GM12878 (cell line): ENCODE measurements around the gene TMEM91. TPM values are rescaled to one million over a fixed set of nuclear protein-coding genes. Genes with fewer than 3 reads are reported as not detected.
A peak's percentile ranks its signal among the peaks of the same experiment; 100 is the strongest.

ENCODE experiments used
- BHLHE40 ChIP-seq, 2 experiments: fragments of 450-650 bp in 1 of 2; IDR thresholded peaks; 2 replicates each; pipeline ENCODE4 v1.6.1; 2011 to 2017; ENCODE audit warnings: low read depth in 2 of 2, borderline replicate concordance in 1 of 2, improper control_type of control experiment in 1 of 2, low read length in 1 of 2, mild to moderate bottlenecking in 1 of 2
- CHD4 ChIP-seq: fragments of 200-600 bp; sonication (generic); IDR thresholded peaks from 2 replicates; pipeline ENCODE4 v1.6.1; 2016; ENCODE audit warnings: mild to moderate bottlenecking
- CREB1 ChIP-seq: IDR thresholded peaks from 2 replicates; pipeline ENCODE4 v1.6.1; 2012; ENCODE audit warnings: low read depth, mild to moderate bottlenecking, inconsistent platforms
- CTCF ChIP-seq, 3 experiments: IDR thresholded peaks in 2 of 3; conservative IDR thresholded peaks in 1 of 3; 2 replicates each; pipeline ENCODE4 v1.5.1; 2011; ENCODE audit warnings: low read depth in 3 of 3, low read length in 3 of 3, mild to moderate bottlenecking in 3 of 3, control low read depth in 2 of 3, moderate library complexity in 2 of 3, inconsistent platforms in 1 of 3, mixed read lengths in 1 of 3; ENCODE audit not compliant: control insufficient read depth in 2 of 3, insufficient read depth in 1 of 3; ENCODE audit errors: extremely low read depth in 1 of 3
- EGR1 ChIP-seq, 2 experiments: IDR thresholded peaks; 1 replicate in 1 of 2; 2 replicates in 1 of 2; pipeline ENCODE4 v1.6.1; 2011 to 2012; ENCODE audit warnings: low read depth in 2 of 2, low read length in 2 of 2, borderline replicate concordance in 1 of 2, mild to moderate bottlenecking in 1 of 2, moderate library complexity in 1 of 2
- ETV6 ChIP-seq, 2 experiments: fragments of 450-650 bp in 1 of 2; IDR thresholded peaks in 1 of 2; conservative IDR thresholded peaks in 1 of 2; 2 replicates each; pipeline ENCODE4 v1.6.1; 2014; ENCODE audit warnings: antibody characterized with exemption in 1 of 2, borderline replicate concordance in 1 of 2, low read depth in 1 of 2, mild to moderate bottlenecking in 1 of 2, moderate library complexity in 1 of 2
- HDAC6 ChIP-seq: fragments of 200-600 bp; sonication (generic); IDR thresholded peaks from one replicate; pipeline ENCODE4 v1.8.0; 2017; ENCODE audit warnings: antibody characterized with exemption; ENCODE audit not compliant: unreplicated experiment
- IKZF2 ChIP-seq, 2 experiments: fragments of 450-650 bp; IDR thresholded peaks; 2 replicates each; pipeline ENCODE4 v1.6.1; 2017; ENCODE audit warnings: mild to moderate bottlenecking in 2 of 2, moderate library complexity in 2 of 2
- KDM1A ChIP-seq: fragments of 200-600 bp; sonication (generic); IDR thresholded peaks from 2 replicates; pipeline ENCODE4 v1.6.1; 2016; ENCODE audit warnings: borderline replicate concordance
- MLLT1 ChIP-seq: fragments of 450-650 bp; IDR thresholded peaks from 2 replicates; pipeline ENCODE4 v1.6.1; 2016; ENCODE audit warnings: mild to moderate bottlenecking
- MYB ChIP-seq: fragments of 150-350 bp; IDR thresholded peaks from 2 replicates; pipeline ENCODE4 v1.6.1; 2014; ENCODE audit warnings: mild to moderate bottlenecking, low read depth, low read length, borderline replicate concordance
- NBN ChIP-seq: fragments of 450-650 bp; IDR thresholded peaks from 2 replicates; pipeline ENCODE4 v1.6.1; 2016
- NFIC ChIP-seq: IDR thresholded peaks from 2 replicates; pipeline ENCODE4 v1.6.1; 2012; ENCODE audit warnings: low read depth, mild to moderate bottlenecking, inconsistent platforms, low read length, moderate library complexity
- NR2F1 ChIP-seq: fragments of 450-650 bp; conservative IDR thresholded peaks from 2 replicates; pipeline ENCODE4 v1.6.1; 2017; ENCODE audit warnings: mild to moderate bottlenecking
- PAX8 ChIP-seq: fragments of 450-650 bp; IDR thresholded peaks from 2 replicates; pipeline ENCODE4 v1.6.1; 2017; ENCODE audit warnings: mild to moderate bottlenecking, moderate library complexity
- RCOR1 ChIP-seq: conservative IDR thresholded peaks from 2 replicates; pipeline ENCODE4 v1.6.1; 2012; ENCODE audit warnings: low read depth, low read length, improper control_type of control experiment
- RUNX3 ChIP-seq: IDR thresholded peaks from 2 replicates; pipeline ENCODE4 v1.6.1; 2012; ENCODE audit warnings: low read length, inconsistent platforms
- SMAD5 ChIP-seq: IDR thresholded peaks from 2 replicates; pipeline ENCODE4 v1.6.1; 2016; ENCODE audit warnings: antibody characterized with exemption, low read depth
- SMARCA5 ChIP-seq: fragments of 450-650 bp; IDR thresholded peaks from 2 replicates; pipeline ENCODE4 v1.6.1; 2017; ENCODE audit warnings: mild to moderate bottlenecking
- SPI1 ChIP-seq: IDR thresholded peaks from 2 replicates; pipeline ENCODE4 v1.6.1; 2011; ENCODE audit warnings: low read depth, mild to moderate bottlenecking, low read length, moderate library complexity, borderline replicate concordance; ENCODE audit not compliant: insufficient read depth
- ZNF687 ChIP-seq: fragments of 450-650 bp; IDR thresholded peaks from 2 replicates; pipeline ENCODE4 v1.6.1; 2017; ENCODE audit warnings: mild to moderate bottlenecking, moderate library complexity
- ZSCAN29 ChIP-seq: fragments of 450-650 bp; IDR thresholded peaks from 2 replicates; pipeline ENCODE4 v1.6.1; 2017; ENCODE audit warnings: mild to moderate bottlenecking, moderate library complexity
- polyA plus RNA-seq, 11 experiments: library from polyadenylated mRNA; depleted of rRNA in 4 of 11; unstranded in 6 of 11; stranded (reverse) in 5 of 11; fragments of >200 nt; fragmentation: Nextera tagmentation in 4 of 11; fragmentation: Illumina TruSeq in 1 of 11; extraction: Ambion mirVana in 4 of 11; extraction: Trizol in 1 of 11; gene quantifications; 1 replicate in 1 of 11; 2 replicates in 10 of 11; pipeline versions ENCODE4 v1.2.1 to v1.2.3, GENCODE V29; 2011 to 2016; ENCODE audit warnings: inconsistent platforms in 2 of 11, missing spikeins in 2 of 11, low read depth in 1 of 11
- total RNA-seq, 4 experiments: library from RNA; depleted of rRNA in 3 of 4; stranded (reverse); fragments of >200 nt in 3 of 4; fragmentation: Illumina TruSeq in 1 of 4; extraction: Trizol in 1 of 4; gene quantifications; 2 replicates each; pipeline versions ENCODE4 v1.2.1 to v1.2.3, GENCODE V29; 2013 to 2021

The TMEM91 gene
- total and polyA plus RNA-seq, 10 of the 15 experiments (the other 5 are each of a cell fraction or from before 2014, with no cell fraction given): 1.5 to 5.5 (median 2.7) TPM

- TF ChIP-seq CTCF (IDR thresholded peaks at IDR 0.05 in 2 of 3, conservative IDR thresholded peaks at IDR 0.05 in 1 of 3; ENCODE audit: control insufficient read depth in 2 of 3, extremely low read depth in 1 of 3, insufficient read depth in 1 of 3, low read depth in 3 of 3, low read length in 3 of 3) (peak; percentile 67 to 83 (median 70)), ZNF687 (peak; percentile 65; the same call in 1 of the 2 replicates), ETV6 (conservative IDR thresholded peaks at IDR 0.05 in 1 of 2, IDR thresholded peaks at IDR 0.05 in 1 of 2; ENCODE audit: borderline replicate concordance in 1 of 2, low read depth in 1 of 2) (peak in 1 of 2 experiments; percentile 56; a peak in 1 of 4 replicates), NBN (peak; percentile 41; the same call in 1 of the 2 replicates), MLLT1 (peak; percentile 65; the same call in 1 of the 2 replicates), RUNX3 (peak; percentile 54), ZSCAN29 (no peak), MYB (no peak), HDAC6 (peak; percentile 43), CREB1 (no peak), SMAD5 (0 out of 2 replicates have a peak, but pooled peaks have one; percentile 24), RCOR1 (0 out of 2 replicates have a peak, but pooled peaks have one; percentile 20), IKZF2 (IDR thresholded peaks at IDR 0.05) (peak in 1 of 2 experiments; percentile 12; a peak in 1 of 4 replicates), KDM1A (no peak), SMARCA5 (peak; percentile 70), NFIC (no peak), BHLHE40 (IDR thresholded peaks at IDR 0.05; ENCODE audit: borderline replicate concordance in 1 of 2, low read depth in 2 of 2, low read length in 1 of 2) (peak; percentile 50 to 61; a peak in 2 of 4 replicates), NR2F1 (peak; percentile 77), CHD4 (no peak), PAX8 (no peak), EGR1 (IDR thresholded peaks at IDR 0.05; ENCODE audit: borderline replicate concordance in 1 of 2, low read depth in 2 of 2, low read length in 2 of 2) (no peak; a peak in 1 of 3 replicates), SPI1 (peak; percentile 28; the same call in 1 of the 2 replicates)
Observed at GRCh38 chr19:41352609-41353465, 23.5 kb upstream of the TMEM91 start (continued).
